Breast epithelium (tissue), 3 donors: ENCODE results near the gene POMGNT1.

Experiments used
- POLR2A ChIP-seq: fragments of 450-650 bp; IDR thresholded peaks from one replicate; pipeline ENCODE4 v1.6.1; 2016; ENCODE audit warnings: antibody characterized with exemption, mild to moderate bottlenecking, moderate library complexity
- POLR2AphosphoS5 ChIP-seq, 3 donors: sonication (generic); formaldehyde crosslinking; IDR thresholded peaks; one replicate each; pipeline ENCODE4 v1.6.1; 2017; ENCODE audit warnings: antibody characterized with exemption in 3 of 3
- TF ChIP-seq, protein P1 (sequence below), 3 donors: fragments of 450-650 bp; IDR thresholded peaks; one replicate each; pipeline ENCODE4 v1.5.1; 2016 to 2017; ENCODE audit warnings: antibody characterized with exemption in 3 of 3, mild to moderate bottlenecking in 3 of 3, moderate library complexity in 3 of 3

- TF ChIP-seq, protein P1, sequence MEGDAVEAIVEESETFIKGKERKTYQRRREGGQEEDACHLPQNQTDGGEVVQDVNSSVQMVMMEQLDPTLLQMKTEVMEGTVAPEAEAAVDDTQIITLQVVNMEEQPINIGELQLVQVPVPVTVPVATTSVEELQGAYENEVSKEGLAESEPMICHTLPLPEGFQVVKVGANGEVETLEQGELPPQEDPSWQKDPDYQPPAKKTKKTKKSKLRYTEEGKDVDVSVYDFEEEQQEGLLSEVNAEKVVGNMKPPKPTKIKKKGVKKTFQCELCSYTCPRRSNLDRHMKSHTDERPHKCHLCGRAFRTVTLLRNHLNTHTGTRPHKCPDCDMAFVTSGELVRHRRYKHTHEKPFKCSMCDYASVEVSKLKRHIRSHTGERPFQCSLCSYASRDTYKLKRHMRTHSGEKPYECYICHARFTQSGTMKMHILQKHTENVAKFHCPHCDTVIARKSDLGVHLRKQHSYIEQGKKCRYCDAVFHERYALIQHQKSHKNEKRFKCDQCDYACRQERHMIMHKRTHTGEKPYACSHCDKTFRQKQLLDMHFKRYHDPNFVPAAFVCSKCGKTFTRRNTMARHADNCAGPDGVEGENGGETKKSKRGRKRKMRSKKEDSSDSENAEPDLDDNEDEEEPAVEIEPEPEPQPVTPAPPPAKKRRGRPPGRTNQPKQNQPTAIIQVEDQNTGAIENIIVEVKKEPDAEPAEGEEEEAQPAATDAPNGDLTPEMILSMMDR (IDR thresholded peaks at IDR 0.05) = no peak
- TF ChIP-seq POLR2AphosphoS5 (IDR thresholded peaks at IDR 0.05) (no peak), POLR2A (no peak)
Measured at GRCh38 chr1:46210561-46210960, 12.3 kb upstream of the POMGNT1 start.
